Gastrocnemius medialis (tissue), 4 donors: ENCODE results near the gene CDK5RAP1.

ENCODE experiments used
- POLR2A ChIP-seq, 2 donors: fragments of 450-650 bp; IDR thresholded peaks; one replicate each; pipeline ENCODE4 v1.6.1; 2017; ENCODE audit warnings: antibody characterized with exemption in 2 of 2, mild to moderate bottlenecking in 2 of 2, moderate library complexity in 2 of 2
- TF ChIP-seq, protein P1 (sequence below), 5 experiments: fragments of 450-650 bp in 3 of 5; fragments of 200-600 bp in 2 of 5; sonication (generic) in 2 of 5; IDR thresholded peaks in 4 of 5; conservative IDR thresholded peaks in 1 of 5; 1 replicate in 4 of 5; 2 replicates in 1 of 5; pipeline ENCODE4 v1.5.1; 2016 to 2019; ENCODE audit warnings: antibody characterized with exemption in 5 of 5, mild to moderate bottlenecking in 3 of 5, moderate library complexity in 3 of 5

DNA sequence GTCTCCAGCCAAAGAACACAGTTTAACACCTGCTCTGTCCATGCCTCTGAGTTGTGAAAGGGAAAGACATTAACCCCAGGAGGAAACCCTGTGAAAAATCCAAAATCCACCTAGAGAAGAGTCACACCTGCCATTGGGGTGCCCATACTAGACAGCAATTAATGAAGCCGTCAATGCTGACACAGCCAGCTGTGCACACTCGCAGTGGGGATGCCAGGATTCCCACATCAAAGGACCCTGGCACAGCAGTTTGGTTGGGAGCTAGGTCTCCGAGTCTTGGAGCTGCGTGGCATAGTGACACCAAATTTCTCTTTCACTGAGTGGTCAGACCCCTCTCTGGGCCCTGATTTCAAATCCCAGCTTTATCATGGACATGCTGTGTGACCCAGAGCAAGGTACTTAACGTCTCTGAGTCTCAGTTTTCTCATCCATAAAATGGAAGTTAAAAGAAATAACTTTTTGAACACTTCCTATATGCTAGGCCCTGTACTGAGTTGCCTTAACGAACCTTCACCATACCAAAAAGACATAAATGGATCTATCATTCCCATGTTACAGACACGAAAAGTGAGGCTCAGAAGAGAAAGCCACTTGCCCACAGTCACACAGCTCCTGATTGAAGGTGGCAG is 87.5 kb downstream of the CDK5RAP1 start:
- TF ChIP-seq, protein P1, sequence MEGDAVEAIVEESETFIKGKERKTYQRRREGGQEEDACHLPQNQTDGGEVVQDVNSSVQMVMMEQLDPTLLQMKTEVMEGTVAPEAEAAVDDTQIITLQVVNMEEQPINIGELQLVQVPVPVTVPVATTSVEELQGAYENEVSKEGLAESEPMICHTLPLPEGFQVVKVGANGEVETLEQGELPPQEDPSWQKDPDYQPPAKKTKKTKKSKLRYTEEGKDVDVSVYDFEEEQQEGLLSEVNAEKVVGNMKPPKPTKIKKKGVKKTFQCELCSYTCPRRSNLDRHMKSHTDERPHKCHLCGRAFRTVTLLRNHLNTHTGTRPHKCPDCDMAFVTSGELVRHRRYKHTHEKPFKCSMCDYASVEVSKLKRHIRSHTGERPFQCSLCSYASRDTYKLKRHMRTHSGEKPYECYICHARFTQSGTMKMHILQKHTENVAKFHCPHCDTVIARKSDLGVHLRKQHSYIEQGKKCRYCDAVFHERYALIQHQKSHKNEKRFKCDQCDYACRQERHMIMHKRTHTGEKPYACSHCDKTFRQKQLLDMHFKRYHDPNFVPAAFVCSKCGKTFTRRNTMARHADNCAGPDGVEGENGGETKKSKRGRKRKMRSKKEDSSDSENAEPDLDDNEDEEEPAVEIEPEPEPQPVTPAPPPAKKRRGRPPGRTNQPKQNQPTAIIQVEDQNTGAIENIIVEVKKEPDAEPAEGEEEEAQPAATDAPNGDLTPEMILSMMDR (IDR thresholded peaks at IDR 0.05 in 4 of 5, conservative IDR thresholded peaks at IDR 0.05 in 1 of 5), result no peak
- TF ChIP-seq POLR2A (IDR thresholded peaks at IDR 0.05), result no peak
